HG03045 (cell line): Measurements from ENCODE around the gene TGM2.

ENCODE experiments used
- ATAC-seq: cut with Tn5 transposase; IDR thresholded peaks from one replicate; pipeline ENCODE4 v1.9.1; 2021; ENCODE audit warnings: mild to moderate bottlenecking, moderate library complexity; ENCODE audit not compliant: unreplicated experiment

Gene TGM2

GRCh38 chr20:38146628-38147027 lies 18.4 kb downstream of the TGM2 start:
- no peak for ATAC-seq

GRCh38 chr20:38146156-38146555 lies 18.9 kb downstream of the TGM2 start:
- ATAC-seq: no peak

- no peak for ATAC-seq
Observed at GRCh38 chr20:38145729-38146075, 19.4 kb downstream of the TGM2 start.

GRCh38 chr20:38144974-38145728 lies 19.9 kb downstream of the TGM2 start:
- ATAC-seq: no peak

- ATAC-seq: no peak
Observed at GRCh38 chr20:38144598-38144973, 20.5 kb downstream of the TGM2 start.

- ATAC-seq: no peak
Observed at GRCh38 chr20:38143646-38144554, 21.2 kb downstream of the TGM2 start.

- no peak for ATAC-seq
Observed at GRCh38 chr20:38143238-38143645, 21.8 kb downstream of the TGM2 start.

- ATAC-seq: no peak
Observed at GRCh38 chr20:38141889-38142494, 23.1 kb downstream of the TGM2 start.

GRCh38 chr20:38141204-38141888 lies 23.7 kb downstream of the TGM2 start:
- no peak for ATAC-seq

- ATAC-seq: no peak
Observed at GRCh38 chr20:38139977-38140753, 24.9 kb downstream of the TGM2 start.

GRCh38 chr20:38139156-38139912 lies 25.7 kb downstream of the TGM2 start:
- ATAC-seq: no peak

- no peak for ATAC-seq
Observed at GRCh38 chr20:38138086-38138778, 26.8 kb downstream of the TGM2 start.

GRCh38 chr20:38137441-38138037 lies 27.5 kb downstream of the TGM2 start:
- ATAC-seq: no peak

GRCh38 chr20:38136421-38137245 lies 28.4 kb downstream of the TGM2 start:
- ATAC-seq: no peak

GRCh38 chr20:38135651-38136420 lies 29.2 kb downstream of the TGM2 start:
- no peak for ATAC-seq

- no peak for ATAC-seq
Observed at GRCh38 chr20:38135271-38135650, 29.8 kb downstream of the TGM2 start.
